Measurements from ENCODE around the gene MRE11.

DNA sequence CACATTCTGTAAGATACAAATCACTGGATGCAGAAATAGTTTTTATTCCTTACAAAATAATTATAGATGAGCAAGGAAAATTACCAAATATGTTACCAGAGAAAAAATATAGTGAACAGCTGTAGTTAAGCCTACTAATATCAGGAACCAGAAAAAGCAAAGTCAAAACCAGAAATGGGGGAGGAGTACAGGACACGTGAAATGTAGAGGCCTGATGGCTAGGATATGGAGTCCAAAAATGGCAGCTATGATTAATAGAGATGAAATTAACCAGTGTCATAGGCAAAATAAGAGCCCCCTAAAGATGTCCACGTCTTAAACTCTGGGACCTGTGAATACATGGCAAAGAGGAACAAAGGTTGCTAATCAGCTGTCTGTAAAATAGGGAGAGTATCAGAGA lies 34.1 kb downstream of the MRE11 start:
- TF ChIP-seq HDGF (IDR thresholded peaks at IDR 0.05; ENCODE audit: borderline replicate concordance) (no peak), L3MBTL2 (conservative IDR thresholded peaks at IDR 0.05) (no peak), BHLHE40 (IDR thresholded peaks at IDR 0.05; ENCODE audit: borderline replicate concordance) (no peak), SP1 (IDR thresholded peaks at IDR 0.05) (no peak), ZNF384 (IDR thresholded peaks at IDR 0.05) (no peak), FOXM1 (IDR thresholded peaks at IDR 0.05; ENCODE audit: borderline replicate concordance) (no peak), SUZ12 (IDR thresholded peaks at IDR 0.05) (no peak), TARDBP (IDR thresholded peaks at IDR 0.05) (no peak), FOXK2 (IDR thresholded peaks at IDR 0.05) (no peak), FOXA1 (IDR thresholded peaks at IDR 0.05) (no peak), NFRKB (IDR thresholded peaks at IDR 0.05) (no peak)

All from HEK293T (cell line).